GM18861 (cell line): ENCODE data around the gene NKAPL.

ENCODE experiments used
- ATAC-seq: cut with Tn5 transposase; IDR thresholded peaks from one replicate; pipeline ENCODE4 v1.9.1; 2021; ENCODE audit not compliant: unreplicated experiment

Gene NKAPL

GRCh38 chr6:28258877-28259777 is at the start of gene NKAPL:
NKAPL (plus strand) TSS chr6:28259297; CDS start chr6:28259372, 75 bp downstream.
- ATAC-seq: no peak

- ATAC-seq: no peak
Observed at GRCh38 chr6:28209753-28210535, 49.2 kb upstream of the NKAPL start.

- ATAC-seq: no peak
Observed at GRCh38 chr6:28211840-28212509, 47.1 kb upstream of the NKAPL start.

GRCh38 chr6:28212510-28213212 is 46.4 kb upstream of the NKAPL start:
- ATAC-seq: peak; percentile 40

- ATAC-seq: no peak
Observed at GRCh38 chr6:28213213-28213523, 45.9 kb upstream of the NKAPL start.

- no peak for ATAC-seq
Observed at GRCh38 chr6:28215425-28215824, 43.7 kb upstream of the NKAPL start.

GRCh38 chr6:28217890-28218289 is 41.2 kb upstream of the NKAPL start:
- ATAC-seq: no peak

GRCh38 chr6:28218312-28219248 is 40.5 kb upstream of the NKAPL start:
- ATAC-seq: no peak

GRCh38 chr6:28220257-28221133 is 38.6 kb upstream of the NKAPL start:
- no peak for ATAC-seq

GRCh38 chr6:28224131-28225055 is 34.7 kb upstream of the NKAPL start:
- no peak for ATAC-seq

- peak; percentile 70 for ATAC-seq
Observed at GRCh38 chr6:28225056-28225834, 33.9 kb upstream of the NKAPL start, which contains the start of gene ZSCAN9. ZSCAN9 (plus strand) TSS chr6:28225275; CDS start chr6:28227085, 1,810 bp downstream.

GRCh38 chr6:28226460-28226859 is 32.6 kb upstream of the NKAPL start:
- no peak for ATAC-seq

- ATAC-seq: no peak
Observed at GRCh38 chr6:28232785-28233184, 26.3 kb upstream of the NKAPL start.

GRCh38 chr6:28235912-28236452 is 23.1 kb upstream of the NKAPL start:
- no peak for ATAC-seq

- peak; percentile 79 for ATAC-seq
Observed at GRCh38 chr6:28239636-28240035, 19.5 kb upstream of the NKAPL start.

- ATAC-seq: no peak
Observed at GRCh38 chr6:28240471-28240870, 18.6 kb upstream of the NKAPL start.

GRCh38 chr6:28243946-28244345 is 15.2 kb upstream of the NKAPL start:
- ATAC-seq: no peak
